ENCODE results near the gene FRMD4B.
A peak's percentile ranks its signal among the peaks of the same experiment; 100 is the strongest.

Gene FRMD4B

GRCh38 chr3:69357196-69357595, 28.7 kb downstream of the FRMD4B start:
- Histone ChIP-seq H3K4me3 (replicated peaks; ENCODE audit: insufficient read depth, low read length) (no peak overlapping the region), H3K27ac (replicated peaks) (no peak overlapping the region), H3K27me3 (ENCODE audit: insufficient read depth, poor library complexity, severe bottlenecking) (no peaks in the 10 kb centered on the region)
- TF ChIP-seq POLR2AphosphoS5 (IDR thresholded peaks at IDR 0.05; ENCODE audit: low read depth) (no peak), GABPA (IDR thresholded peaks at IDR 0.05; ENCODE audit: low read depth) (no peak), SPI1 (IDR thresholded peaks at IDR 0.05; ENCODE audit: borderline replicate concordance, low read depth) (no peak)
- TF ChIP-seq, protein P1, sequence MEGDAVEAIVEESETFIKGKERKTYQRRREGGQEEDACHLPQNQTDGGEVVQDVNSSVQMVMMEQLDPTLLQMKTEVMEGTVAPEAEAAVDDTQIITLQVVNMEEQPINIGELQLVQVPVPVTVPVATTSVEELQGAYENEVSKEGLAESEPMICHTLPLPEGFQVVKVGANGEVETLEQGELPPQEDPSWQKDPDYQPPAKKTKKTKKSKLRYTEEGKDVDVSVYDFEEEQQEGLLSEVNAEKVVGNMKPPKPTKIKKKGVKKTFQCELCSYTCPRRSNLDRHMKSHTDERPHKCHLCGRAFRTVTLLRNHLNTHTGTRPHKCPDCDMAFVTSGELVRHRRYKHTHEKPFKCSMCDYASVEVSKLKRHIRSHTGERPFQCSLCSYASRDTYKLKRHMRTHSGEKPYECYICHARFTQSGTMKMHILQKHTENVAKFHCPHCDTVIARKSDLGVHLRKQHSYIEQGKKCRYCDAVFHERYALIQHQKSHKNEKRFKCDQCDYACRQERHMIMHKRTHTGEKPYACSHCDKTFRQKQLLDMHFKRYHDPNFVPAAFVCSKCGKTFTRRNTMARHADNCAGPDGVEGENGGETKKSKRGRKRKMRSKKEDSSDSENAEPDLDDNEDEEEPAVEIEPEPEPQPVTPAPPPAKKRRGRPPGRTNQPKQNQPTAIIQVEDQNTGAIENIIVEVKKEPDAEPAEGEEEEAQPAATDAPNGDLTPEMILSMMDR (IDR thresholded peaks at IDR 0.05; ENCODE audit: insufficient read depth, low read length): no peak
- TF ChIP-seq, protein P2, sequence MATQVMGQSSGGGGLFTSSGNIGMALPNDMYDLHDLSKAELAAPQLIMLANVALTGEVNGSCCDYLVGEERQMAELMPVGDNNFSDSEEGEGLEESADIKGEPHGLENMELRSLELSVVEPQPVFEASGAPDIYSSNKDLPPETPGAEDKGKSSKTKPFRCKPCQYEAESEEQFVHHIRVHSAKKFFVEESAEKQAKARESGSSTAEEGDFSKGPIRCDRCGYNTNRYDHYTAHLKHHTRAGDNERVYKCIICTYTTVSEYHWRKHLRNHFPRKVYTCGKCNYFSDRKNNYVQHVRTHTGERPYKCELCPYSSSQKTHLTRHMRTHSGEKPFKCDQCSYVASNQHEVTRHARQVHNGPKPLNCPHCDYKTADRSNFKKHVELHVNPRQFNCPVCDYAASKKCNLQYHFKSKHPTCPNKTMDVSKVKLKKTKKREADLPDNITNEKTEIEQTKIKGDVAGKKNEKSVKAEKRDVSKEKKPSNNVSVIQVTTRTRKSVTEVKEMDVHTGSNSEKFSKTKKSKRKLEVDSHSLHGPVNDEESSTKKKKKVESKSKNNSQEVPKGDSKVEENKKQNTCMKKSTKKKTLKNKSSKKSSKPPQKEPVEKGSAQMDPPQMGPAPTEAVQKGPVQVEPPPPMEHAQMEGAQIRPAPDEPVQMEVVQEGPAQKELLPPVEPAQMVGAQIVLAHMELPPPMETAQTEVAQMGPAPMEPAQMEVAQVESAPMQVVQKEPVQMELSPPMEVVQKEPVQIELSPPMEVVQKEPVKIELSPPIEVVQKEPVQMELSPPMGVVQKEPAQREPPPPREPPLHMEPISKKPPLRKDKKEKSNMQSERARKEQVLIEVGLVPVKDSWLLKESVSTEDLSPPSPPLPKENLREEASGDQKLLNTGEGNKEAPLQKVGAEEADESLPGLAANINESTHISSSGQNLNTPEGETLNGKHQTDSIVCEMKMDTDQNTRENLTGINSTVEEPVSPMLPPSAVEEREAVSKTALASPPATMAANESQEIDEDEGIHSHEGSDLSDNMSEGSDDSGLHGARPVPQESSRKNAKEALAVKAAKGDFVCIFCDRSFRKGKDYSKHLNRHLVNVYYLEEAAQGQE (IDR thresholded peaks at IDR 0.05; ENCODE audit: insufficient replicate concordance, low read depth): no peak
- DNase-seq (ENCODE audit: low read depth in 1 of 2, low spot score in 1 of 2): no peak

DNA sequence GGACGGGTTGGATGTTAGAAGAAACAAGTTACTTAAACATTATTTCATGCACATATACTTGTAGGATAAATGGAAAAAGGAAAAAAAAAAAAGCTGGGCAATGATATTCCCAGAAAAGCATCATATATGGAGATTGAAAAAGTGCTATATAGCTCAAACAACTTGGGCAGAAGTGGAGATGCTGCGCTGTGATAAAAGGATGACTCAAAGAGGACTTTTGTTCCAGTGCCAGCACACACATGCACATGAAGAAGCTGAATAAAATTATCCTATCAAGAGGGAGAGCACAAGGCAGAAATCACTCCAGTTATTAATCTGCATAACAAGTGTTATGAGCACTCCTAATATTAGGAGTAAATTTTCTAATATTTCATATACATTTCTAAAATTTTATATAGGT, 30.9 kb downstream of the FRMD4B start:
- Histone ChIP-seq H3K27me3 (ENCODE audit: insufficient read depth, poor library complexity, severe bottlenecking) (no peaks in the 10 kb centered on the region), H3K4me3 (replicated peaks; ENCODE audit: insufficient read depth, low read length) (no peak overlapping the region), H3K27ac (replicated peaks) (no peak overlapping the region)
- no peak for DNase-seq (ENCODE audit: low read depth in 1 of 2, low spot score in 1 of 2)
- TF ChIP-seq, protein P1 (IDR thresholded peaks at IDR 0.05; ENCODE audit: insufficient read depth, low read length): no peak
- TF ChIP-seq POLR2AphosphoS5 (IDR thresholded peaks at IDR 0.05; ENCODE audit: low read depth) (no peak), SPI1 (IDR thresholded peaks at IDR 0.05; ENCODE audit: borderline replicate concordance, low read depth) (no peak), GABPA (IDR thresholded peaks at IDR 0.05; ENCODE audit: low read depth) (no peak)
- TF ChIP-seq, protein P2 (IDR thresholded peaks at IDR 0.05; ENCODE audit: insufficient replicate concordance, low read depth): no peak

GRCh38 chr3:69353503-69353902, 32.4 kb downstream of the FRMD4B start:
- TF ChIP-seq SPI1 (IDR thresholded peaks at IDR 0.05; ENCODE audit: borderline replicate concordance, low read depth) (no peak), GABPA (IDR thresholded peaks at IDR 0.05; ENCODE audit: low read depth) (no peak), POLR2AphosphoS5 (IDR thresholded peaks at IDR 0.05; ENCODE audit: low read depth) (no peak)
- TF ChIP-seq, protein P2 (IDR thresholded peaks at IDR 0.05; ENCODE audit: insufficient replicate concordance, low read depth): no peak
- TF ChIP-seq, protein P1 (IDR thresholded peaks at IDR 0.05; ENCODE audit: insufficient read depth, low read length): no peak
- Histone ChIP-seq H3K27me3 (ENCODE audit: insufficient read depth, poor library complexity, severe bottlenecking) (no peaks in the 10 kb centered on the region), H3K27ac (replicated peaks) (peak overlapping the region; percentile 59), H3K4me3 (replicated peaks; ENCODE audit: insufficient read depth, low read length) (peak overlapping the region; percentile 24)
- peak; percentile 37 to 63 for DNase-seq (ENCODE audit: low read depth in 1 of 2, low spot score in 1 of 2)
